ENCODE data around the gene TNS3. TPM values are rescaled to one million over a fixed set of nuclear protein-coding genes. Genes with fewer than 3 reads are reported as not detected.

The TNS3 gene
- total and polyA plus RNA-seq, 2 of the 13 experiments (the other 11 are each of a cell fraction or from before 2014, with no cell fraction given): 52.9 to 55.7 TPM

- TF ChIP-seq ZBTB40 (IDR thresholded peaks at IDR 0.05): no peak
- no peak for TF ChIP-seq ZBTB40 (CRISPR knock-in tag; IDR thresholded peaks at IDR 0.05)
- no peak for TF ChIP-seq ZNF225 (CRISPR knock-in tag; IDR thresholded peaks at IDR 0.05)
- no peak for TF ChIP-seq ZNF615 (CRISPR knock-in tag; IDR thresholded peaks at IDR 0.05; ENCODE audit: borderline replicate concordance)
- no peak for TF ChIP-seq PBX3 (CRISPR knock-in tag; IDR thresholded peaks at IDR 0.05; ENCODE audit: borderline replicate concordance)
- TF ChIP-seq STAG1 (CRISPR knock-in tag; IDR thresholded peaks at IDR 0.05): no peak
- TF ChIP-seq POLR2G (IDR thresholded peaks at IDR 0.05; ENCODE audit: low read depth, low read length): no peak
- TF ChIP-seq EZH2 (conservative IDR thresholded peaks at IDR 0.05; ENCODE audit: low read depth, low read length): no peak
- TF ChIP-seq MXD1 (CRISPR knock-in tag; IDR thresholded peaks at IDR 0.05): no peak
- no peak for TF ChIP-seq MAFK (conservative IDR thresholded peaks at IDR 0.05 in 1 of 2, IDR thresholded peaks at IDR 0.05 in 1 of 2; ENCODE audit: low read length in 2 of 2)
- TF ChIP-seq HNF4A (CRISPR knock-in tag; IDR thresholded peaks at IDR 0.05): peak; percentile 79
- no peak for TF ChIP-seq NFYC (CRISPR knock-in tag; IDR thresholded peaks at IDR 0.05)
- no peak for TF ChIP-seq ZNF547 (CRISPR knock-in tag; IDR thresholded peaks at IDR 0.05)
- TF ChIP-seq MIXL1 (CRISPR knock-in tag; IDR thresholded peaks at IDR 0.05): peak; percentile 92
- no peak for TF ChIP-seq BORCS8-MEF2B (CRISPR knock-in tag; IDR thresholded peaks at IDR 0.05)
- TF ChIP-seq PBX2 (CRISPR knock-in tag; IDR thresholded peaks at IDR 0.05): no peak
- no peak for TF ChIP-seq ZNF576 (CRISPR knock-in tag; IDR thresholded peaks at IDR 0.05)
- 0 out of 2 replicates have a peak, but pooled peaks have one; percentile 55 for TF ChIP-seq IKZF5 (CRISPR knock-in tag; IDR thresholded peaks at IDR 0.05)
These were observed 289.0 kb downstream of the TNS3 start (continued) for GRCh38 chr7:47292832-47293309.

Measured in HepG2 (cell line).